ENCODE measurements around the gene CALML6. TPM values are rescaled to one million over a fixed set of nuclear protein-coding genes. Genes with fewer than 3 reads are reported as not detected.

The CALML6 gene
- polyA plus RNA-seq, 4 donors, result 0.22 to 1.1 (median 0.56) TPM

- peak in 1 of 4 donors; percentile 20 for DNase-seq (ENCODE audit: low read depth in 4 of 4, low spot score in 3 of 4)
Measured at GRCh38 chr1:1891349-1892078, 23.5 kb upstream of the CALML6 start.

- no peak for DNase-seq (ENCODE audit: low read depth in 4 of 4, low spot score in 3 of 4)
Measured at GRCh38 chr1:1892079-1892762, 22.8 kb upstream of the CALML6 start.

GRCh38 chr1:1892763-1893120 is 22.3 kb upstream of the CALML6 start:
- DNase-seq (ENCODE audit: low read depth in 4 of 4, low spot score in 3 of 4), result no peak

GRCh38 chr1:1893291-1893985 is 21.6 kb upstream of the CALML6 start:
- DNase-seq (ENCODE audit: low read depth in 4 of 4, low spot score in 3 of 4), result no peak

- no peak for DNase-seq (ENCODE audit: low read depth in 4 of 4, low spot score in 3 of 4)
Measured at GRCh38 chr1:1893997-1894353, 21.1 kb upstream of the CALML6 start.

- no peak for DNase-seq (ENCODE audit: low read depth in 4 of 4, low spot score in 3 of 4)
Measured at GRCh38 chr1:1894354-1895059, 20.6 kb upstream of the CALML6 start.

- no peak for DNase-seq (ENCODE audit: low read depth in 4 of 4, low spot score in 3 of 4)
Measured at GRCh38 chr1:1895060-1895418, 20.0 kb upstream of the CALML6 start.

GRCh38 chr1:1895456-1896336 is 19.4 kb upstream of the CALML6 start:
- DNase-seq (ENCODE audit: low read depth in 4 of 4, low spot score in 3 of 4), result no peak

GRCh38 chr1:1898246-1898933 is 16.7 kb upstream of the CALML6 start:
- no peak for DNase-seq (ENCODE audit: low read depth in 4 of 4, low spot score in 3 of 4)

GRCh38 chr1:1899266-1899966 is 15.6 kb upstream of the CALML6 start:
- no peak for DNase-seq (ENCODE audit: low read depth in 4 of 4, low spot score in 3 of 4)

GRCh38 chr1:1899967-1900327 is 15.1 kb upstream of the CALML6 start:
- DNase-seq (ENCODE audit: low read depth in 4 of 4, low spot score in 3 of 4), result no peak

GRCh38 chr1:1900883-1901640 is 14.0 kb upstream of the CALML6 start:
- DNase-seq (ENCODE audit: low read depth in 4 of 4, low spot score in 3 of 4), result no peak

GRCh38 chr1:1901641-1902294 is 13.3 kb upstream of the CALML6 start:
- no peak for DNase-seq (ENCODE audit: low read depth in 4 of 4, low spot score in 3 of 4)

- DNase-seq (ENCODE audit: low read depth in 4 of 4, low spot score in 3 of 4), result no peak
Measured at GRCh38 chr1:1903224-1903623, 11.8 kb upstream of the CALML6 start.

GRCh38 chr1:1906185-1907097 is 8.6 kb upstream of the CALML6 start:
- peak in 3 of 4 donors; percentile 63 to 75 (median 74) for DNase-seq (ENCODE audit: low read depth in 4 of 4, low spot score in 3 of 4)

GRCh38 chr1:1907098-1907736 is 7.8 kb upstream of the CALML6 start:
- no peak for DNase-seq (ENCODE audit: low read depth in 4 of 4, low spot score in 3 of 4)

- no peak for DNase-seq (ENCODE audit: low read depth in 4 of 4, low spot score in 3 of 4)
Measured at GRCh38 chr1:1908506-1908791, 6.6 kb upstream of the CALML6 start.

Measured in right renal pelvis (tissue), 4 donors.